CD4-positive, alpha-beta T cell treated with Interleukin-10 for 1 hour (primary cell): Measurements from ENCODE around the gene MXI1.
"Not testable (repeated sequence)": the region's sequence is repeated elsewhere in the genome, so short reads cannot be mapped to it uniquely, and the experiment has no call there.

Experiments used
- DNase-seq: peaks from one replicate; pipeline ENCODE4 v3.0.0-alpha.2; 2020

MXI1 gene

GRCh38 chr10:110324201-110324804 lies 116.9 kb downstream of the MXI1 start:
- DNase-seq: no peak

- DNase-seq: no peak
Measured at GRCh38 chr10:110324805-110325280, 117.4 kb downstream of the MXI1 start.

GRCh38 chr10:110326351-110327032 lies 119.1 kb downstream of the MXI1 start:
- no peak for DNase-seq

GRCh38 chr10:110327262-110327914 lies 120.0 kb downstream of the MXI1 start:
- no peak for DNase-seq

- no peak for DNase-seq
Measured at GRCh38 chr10:110330675-110331074, 123.3 kb downstream of the MXI1 start.

GRCh38 chr10:110331226-110331795 lies 123.9 kb downstream of the MXI1 start:
- not testable (repeated sequence) for DNase-seq

- no peak for DNase-seq
Measured at GRCh38 chr10:110334061-110334656, 126.8 kb downstream of the MXI1 start.

- no peak for DNase-seq
Measured at GRCh38 chr10:110335314-110336064, 128.1 kb downstream of the MXI1 start.

- DNase-seq: no peak
Measured at GRCh38 chr10:110336111-110336721, 128.8 kb downstream of the MXI1 start.
